ENCODE data around the gene FBLN7.

FBLN7 gene

DNA sequence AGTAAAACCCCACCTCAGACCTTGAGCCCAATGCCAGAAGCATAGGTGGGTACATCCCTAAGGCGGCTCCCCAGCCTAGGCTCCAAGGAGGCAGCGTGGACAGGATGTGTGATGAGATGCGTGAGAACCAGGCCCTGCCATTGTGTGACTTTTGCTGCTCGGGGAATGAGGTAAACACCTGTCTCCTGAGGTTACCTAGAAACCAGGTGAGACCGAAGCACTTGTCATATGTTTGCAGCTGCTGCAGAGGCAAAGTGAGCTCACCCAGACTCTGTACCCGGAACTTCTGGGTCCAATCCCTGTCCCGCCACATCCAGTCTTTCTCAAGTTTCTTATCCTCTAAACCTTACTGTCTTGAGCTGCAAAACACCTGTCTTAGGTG lies 3.4 kb downstream of the FBLN7 start:
- no peak for DNase-seq

DNA sequence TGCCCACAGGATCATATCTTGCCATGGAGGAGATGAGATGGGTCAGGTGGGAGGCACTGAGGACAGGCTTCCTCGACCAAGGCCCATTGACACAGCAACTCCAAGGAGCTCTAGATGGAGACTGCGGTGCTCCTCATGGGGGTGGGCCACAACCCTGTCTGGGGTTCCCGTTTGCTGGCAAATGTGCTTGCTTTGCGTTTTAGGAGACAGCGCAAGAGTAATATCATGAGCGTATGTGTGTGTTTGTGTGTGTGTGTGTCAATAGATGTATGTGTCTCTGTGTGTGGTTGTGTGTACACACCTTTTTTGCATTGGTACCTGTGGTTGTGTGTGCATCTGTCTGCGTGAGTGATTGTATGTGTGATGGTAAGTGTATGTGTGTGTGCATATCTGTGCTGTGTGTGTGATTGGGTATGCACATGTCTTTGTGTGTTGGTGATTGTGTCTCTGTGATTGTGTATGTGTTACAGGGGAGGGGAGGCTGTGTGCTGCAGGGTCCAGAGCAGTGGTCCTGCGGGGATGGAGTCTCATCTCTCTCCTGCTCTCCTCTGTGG lies 4.4 kb downstream of the FBLN7 start:
- DNase-seq, result no peak

DNA sequence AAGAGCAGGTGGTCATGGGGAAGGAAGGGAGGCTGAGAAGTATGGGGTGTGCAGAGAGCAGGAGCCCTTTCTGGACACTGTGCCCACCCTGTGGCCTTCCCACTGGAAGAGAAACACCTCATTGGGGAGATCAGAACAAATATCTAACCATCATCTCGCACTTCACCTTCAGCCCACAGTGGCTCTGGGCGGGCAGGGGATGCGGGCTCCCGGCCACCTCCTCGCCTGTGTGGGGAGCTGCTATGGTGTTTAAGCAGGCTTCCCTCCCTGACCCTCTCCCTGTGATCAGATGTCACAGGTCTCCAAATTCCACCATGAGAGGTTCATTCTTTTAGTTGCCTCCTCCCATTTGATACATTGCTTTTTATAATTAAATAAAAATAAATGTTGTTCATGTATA lies 5.0 kb downstream of the FBLN7 start:
- no peak for DNase-seq

DNA sequence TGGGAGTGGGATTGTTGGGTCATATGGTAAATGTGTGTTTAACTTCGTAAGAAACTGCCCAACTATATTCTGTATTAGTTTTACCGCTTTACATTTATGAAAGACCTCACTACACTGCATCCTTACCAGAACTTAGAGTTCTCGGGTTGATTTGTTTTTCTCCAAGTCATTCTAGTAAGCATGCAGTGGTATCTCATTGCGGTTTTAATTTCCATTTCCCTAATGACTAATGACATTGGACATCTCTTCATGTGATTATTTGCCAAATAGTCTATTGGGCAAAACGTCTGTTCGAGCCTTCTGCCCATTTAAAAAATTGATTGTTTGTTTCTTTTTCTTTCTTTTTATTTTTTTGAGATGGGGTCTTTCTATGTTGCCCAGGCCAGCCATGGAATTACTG lies 6.8 kb downstream of the FBLN7 start:
- DNase-seq, result no peak

DNA sequence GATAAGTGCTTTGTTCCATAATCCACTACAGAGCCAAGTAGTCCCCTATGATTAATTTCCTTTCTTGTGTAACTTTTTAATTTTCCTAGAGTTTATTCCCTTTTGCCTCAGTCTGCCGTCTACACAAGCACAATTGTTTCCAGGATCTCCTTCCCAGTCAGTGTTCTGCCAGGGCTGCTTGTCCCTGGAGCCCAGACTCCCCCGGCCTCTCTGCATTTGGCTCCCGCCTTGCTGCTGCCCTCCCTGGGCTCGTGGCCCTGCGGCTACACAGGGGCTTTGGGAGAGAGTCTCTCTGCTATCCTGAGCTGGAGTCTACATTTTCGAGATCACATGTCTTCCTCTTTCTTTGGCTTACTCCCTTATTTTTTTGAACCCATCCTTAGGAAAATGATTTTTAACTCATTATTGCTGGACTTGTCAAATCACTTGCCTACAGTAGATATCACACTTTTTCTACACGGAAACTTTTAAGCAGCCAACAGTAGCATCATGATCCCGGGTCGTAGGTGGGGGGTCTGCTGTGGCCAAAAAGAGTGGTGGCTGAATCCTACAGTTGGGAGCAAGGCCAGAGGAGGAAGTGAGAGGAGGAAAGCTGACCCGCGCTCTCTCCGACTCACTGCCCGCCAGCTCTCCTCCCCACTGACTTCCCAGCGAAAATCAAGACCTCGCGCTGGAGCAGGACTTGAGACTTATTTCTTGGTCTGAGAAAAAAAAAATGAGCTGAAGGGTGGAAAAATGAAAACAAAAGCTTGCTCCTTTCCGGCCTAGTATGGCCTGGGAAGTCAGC lies 9.4 kb downstream of the FBLN7 start:
- no peak for DNase-seq

DNA sequence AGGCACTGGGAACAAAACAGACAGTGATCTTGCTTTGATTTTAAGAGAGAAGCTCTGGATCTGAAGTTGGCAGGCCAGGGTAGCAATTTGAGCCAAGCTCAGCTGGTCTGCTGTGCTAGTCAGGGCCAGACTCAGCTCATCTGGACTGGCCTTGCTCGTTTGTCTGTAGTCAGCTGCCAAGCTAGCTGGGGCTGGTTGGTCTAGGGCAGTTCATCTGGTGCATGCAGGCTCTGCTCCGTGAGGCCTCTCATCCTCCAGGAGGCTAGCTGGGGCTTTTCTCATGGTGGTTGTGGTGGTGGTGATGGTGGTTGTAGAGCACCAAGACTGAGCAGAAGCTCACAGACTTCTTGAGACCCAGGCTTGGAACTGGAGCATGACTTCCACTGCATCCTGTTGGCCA lies 10.3 kb downstream of the FBLN7 start:
- DNase-seq, result no peak

DNA sequence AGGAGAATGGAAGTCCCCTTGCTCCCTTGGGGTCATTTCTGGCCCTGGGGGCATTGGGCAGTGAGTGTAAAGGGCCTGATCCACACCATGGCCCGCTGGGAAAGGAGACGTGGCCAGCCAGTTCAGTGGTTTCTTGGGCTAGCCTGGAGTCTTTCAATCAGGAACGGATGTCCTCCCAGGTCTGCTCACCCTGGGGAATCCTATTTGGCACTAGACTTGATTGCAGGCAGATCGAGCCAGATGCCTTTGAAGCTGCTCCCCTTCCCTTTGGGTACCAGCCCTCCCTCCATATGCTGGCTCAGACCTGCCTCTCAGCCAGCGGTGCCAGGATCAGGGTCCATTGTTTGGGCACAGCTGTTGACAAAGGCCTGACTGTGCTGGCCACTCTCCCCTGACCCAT lies 11.0 kb downstream of the FBLN7 start:
- no peak for DNase-seq

DNA sequence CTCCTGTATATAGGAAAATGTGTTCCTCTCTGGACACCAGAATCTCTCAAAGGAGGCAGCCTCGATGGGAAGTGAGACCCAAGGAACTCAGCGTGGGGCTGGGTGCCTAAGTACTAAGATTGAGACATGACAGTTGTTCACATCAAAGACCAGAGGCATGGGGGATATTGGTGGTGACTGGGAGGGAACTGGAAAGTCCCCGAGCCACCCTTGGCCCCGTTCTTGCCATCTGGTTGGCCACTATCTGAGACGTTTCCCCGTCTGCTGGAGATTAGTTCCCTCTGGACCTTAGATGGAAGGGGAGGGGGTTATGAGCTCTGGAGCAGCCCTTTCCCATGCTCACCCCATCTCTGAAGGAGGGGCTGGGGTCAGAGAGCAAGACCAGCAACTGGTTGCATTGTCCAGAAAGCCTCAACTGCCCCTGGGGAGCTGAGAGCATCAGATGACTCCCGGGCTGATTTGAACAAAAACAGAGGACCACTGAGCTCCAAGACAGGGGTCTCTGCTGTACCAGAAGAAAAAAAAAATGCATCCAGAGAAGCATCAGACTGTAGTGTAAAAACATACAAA lies 11.8 kb downstream of the FBLN7 start:
- no peak for DNase-seq

DNA sequence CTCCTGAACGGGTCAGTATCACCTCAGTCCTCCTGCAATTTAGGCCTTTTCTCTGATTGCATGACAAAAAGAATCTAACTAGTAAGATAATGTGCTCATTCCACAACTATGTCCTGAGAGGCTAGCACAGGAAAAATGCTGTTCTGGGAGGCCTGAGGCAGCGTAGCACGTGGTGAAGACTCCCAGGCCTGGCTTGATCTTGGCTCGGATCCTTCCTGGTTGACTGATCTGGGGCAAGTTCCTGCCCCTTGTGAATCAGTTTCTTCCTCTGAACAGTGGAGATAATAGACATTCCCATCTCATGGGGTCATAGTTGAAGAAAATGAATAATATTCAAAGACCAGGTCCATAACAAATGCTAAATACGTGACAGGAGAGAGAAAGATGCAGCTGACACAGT lies 12.3 kb downstream of the FBLN7 start:
- DNase-seq, result no peak

DNA sequence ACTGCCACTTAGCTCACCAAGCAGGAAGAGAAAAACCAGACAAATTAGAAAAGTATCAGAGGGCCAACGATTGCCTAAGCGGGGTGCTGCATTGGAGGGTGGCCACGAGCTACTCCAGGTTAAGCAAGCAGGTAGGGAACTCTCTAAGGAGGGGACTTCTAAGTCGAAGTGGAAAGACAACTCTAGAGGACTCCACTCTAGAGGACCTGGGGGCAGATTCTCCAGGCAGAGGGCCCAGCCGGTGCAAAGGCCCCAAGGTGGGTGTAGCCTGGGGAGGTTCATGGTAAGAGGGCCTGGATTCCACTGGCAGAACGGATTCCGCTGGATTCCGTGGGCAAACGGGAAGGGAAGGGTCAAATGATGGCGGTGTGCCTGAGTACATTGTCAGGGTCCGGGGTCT lies 12.7 kb downstream of the FBLN7 start:
- no peak for DNase-seq

DNA sequence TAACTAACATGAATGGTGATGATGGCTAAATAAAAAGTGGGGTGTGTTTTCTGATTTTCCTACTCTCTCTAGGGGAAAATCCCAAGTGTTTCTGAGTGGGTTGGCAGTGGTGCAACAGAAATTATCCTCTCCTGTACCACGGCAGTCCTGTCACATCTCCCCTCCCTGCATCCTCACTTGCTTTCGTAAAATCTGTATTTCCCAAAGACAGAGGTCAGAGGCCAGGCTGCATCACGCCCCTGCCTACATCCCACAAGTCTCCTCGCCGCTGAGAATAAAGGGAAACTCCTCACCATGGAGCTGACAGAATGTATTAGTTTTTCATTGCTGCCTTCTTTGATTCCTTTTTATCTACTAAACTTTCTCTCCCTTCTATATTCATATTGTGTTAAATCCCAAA lies 13.1 kb downstream of the FBLN7 start:
- DNase-seq, result no peak

DNA sequence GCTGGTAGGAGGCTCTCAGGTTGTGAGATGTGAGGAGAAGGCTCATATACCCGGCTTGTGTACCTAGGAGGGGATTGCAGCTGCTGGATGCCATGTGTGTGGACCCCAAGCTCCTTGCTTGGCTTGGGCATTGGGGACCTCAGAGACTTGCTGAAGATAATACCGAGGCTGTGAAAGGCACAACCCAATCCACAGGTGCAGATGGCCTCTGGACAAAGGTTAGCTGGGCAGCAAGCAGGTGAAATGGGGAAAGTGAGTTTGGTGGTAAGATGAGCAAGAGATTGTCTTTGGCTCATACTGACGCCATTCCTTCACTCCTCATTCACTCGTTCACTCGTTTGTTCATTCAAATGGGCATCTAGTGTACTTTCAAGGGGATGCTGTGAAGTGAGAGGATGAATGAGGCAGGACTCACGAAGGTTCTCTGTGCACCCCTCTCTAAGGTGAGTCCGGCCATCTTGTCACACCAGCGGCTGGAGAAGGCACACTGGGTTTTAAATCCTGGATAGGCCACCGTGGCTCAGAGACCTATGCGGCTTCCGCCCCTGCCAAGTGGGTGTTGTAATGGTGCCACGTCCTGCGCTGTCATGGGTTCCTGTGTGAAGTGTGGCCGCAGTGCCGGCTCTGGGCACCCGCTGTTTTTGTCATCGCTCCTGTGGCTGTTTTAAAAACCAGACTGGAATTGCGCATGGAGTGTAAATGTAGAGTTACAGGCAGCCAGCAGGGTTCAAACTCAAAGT lies 13.7 kb downstream of the FBLN7 start:
- DNase-seq, result no peak

DNA sequence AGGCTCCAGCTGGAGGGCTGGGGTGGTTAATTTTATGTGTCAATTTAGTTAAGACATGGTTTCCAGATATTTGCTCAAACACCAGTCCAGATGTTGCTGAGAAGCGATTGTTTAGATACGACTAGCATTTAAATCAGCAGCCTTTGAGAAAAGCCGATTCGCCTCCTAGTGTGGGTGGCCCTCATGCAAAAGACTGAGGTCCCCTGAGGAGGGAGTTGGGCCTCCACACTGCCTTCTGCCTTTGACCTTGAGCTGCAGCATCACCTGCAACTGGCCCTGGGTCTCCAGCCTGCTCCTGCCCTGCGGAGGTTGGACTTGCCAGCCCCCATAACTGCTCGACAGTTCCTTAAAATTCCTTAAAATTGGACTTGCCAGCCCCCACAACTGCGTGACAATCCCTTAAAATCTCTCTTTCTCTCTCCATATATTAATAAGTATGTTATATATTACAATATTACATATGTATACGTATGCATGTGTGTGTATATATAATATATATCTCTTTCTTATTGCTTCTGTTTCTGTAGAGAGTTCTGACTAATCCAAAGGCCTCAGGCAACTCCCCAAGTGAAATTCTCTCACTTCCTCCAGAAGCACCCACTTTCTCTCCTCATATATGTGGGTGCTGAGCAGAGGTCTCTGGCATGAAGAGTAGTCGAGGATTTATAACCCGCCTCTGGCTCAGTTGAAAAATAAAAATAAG lies 14.4 kb downstream of the FBLN7 start:
- DNase-seq, result no peak

DNA sequence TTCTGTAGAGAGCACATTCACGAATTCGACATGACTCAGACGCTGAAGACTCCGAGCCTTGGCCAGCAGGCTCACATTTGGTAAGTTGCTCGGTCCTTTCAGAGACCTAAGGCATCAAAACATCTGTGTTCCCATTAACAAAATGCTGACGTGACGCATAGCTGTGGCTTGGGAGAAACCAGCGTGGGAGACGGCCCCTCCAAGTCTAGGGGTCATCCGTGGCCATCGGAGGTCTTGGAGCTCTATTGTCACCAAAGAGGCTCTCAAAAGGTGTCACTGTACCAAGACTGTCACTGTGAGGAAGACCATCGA lies 14.9 kb downstream of the FBLN7 start:
- DNase-seq, result no peak

DNA sequence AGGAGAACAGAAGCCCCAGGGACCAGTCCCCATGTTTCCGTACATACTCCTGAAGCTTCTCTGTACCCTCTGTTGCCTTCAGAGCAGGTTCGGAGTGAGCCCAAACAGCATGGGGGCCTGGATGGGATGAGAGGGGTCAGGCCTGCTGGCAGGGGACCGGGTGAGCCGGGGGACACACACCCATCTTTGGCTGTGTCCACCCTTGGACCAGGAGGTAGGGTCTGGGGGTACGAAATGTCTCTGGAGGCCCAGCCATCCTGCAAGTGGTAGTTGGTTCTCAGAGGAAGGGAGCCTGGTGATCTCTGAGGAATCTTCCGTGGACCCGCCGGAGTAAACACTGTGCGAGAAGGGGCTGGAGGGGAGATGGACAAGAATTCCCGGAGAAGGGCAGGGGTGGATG lies 15.3 kb downstream of the FBLN7 start:
- no peak for DNase-seq

DNA sequence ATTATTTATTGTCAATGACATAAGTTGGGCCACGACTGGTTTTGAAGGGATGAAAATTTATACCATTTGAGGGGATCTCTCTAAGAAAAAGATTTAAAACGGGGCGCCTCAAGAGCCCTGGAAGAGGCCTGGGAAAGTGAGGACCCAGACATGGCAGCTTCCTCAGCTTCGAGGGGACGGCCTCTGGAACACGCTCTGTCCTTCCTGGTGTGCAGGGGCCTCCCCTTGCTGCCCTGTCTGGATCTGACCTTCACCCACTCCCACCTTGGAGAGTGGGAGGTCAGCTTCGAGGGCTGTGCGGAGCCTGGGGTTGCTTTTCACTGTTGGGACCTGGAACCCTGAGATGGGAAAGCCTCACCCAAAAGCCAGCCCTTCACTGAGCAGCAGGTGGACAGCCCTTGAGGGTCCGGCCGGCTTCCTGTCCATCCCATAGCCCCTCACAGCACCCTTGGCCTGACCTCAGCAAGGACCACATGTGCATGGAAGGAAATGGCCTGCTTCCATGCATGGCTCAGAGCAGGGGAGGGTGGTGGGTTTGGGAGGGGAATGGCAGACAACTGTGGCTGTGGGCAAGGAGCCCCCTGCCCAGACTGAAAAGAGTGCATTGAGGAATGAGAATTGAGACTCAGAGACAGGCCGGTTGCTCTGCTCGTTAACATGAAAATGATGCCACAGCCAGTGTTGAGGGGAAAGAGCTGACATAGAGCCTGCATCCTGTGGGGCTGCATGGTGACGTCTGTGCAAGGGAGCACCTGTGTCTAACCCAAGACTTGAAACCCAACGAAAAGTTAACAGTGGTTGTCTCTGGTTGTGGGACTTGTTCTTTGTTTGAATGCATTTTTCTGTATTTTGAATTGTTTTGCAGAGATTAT lies 16.3 kb downstream of the FBLN7 start:
- DNase-seq, result no peak

DNA sequence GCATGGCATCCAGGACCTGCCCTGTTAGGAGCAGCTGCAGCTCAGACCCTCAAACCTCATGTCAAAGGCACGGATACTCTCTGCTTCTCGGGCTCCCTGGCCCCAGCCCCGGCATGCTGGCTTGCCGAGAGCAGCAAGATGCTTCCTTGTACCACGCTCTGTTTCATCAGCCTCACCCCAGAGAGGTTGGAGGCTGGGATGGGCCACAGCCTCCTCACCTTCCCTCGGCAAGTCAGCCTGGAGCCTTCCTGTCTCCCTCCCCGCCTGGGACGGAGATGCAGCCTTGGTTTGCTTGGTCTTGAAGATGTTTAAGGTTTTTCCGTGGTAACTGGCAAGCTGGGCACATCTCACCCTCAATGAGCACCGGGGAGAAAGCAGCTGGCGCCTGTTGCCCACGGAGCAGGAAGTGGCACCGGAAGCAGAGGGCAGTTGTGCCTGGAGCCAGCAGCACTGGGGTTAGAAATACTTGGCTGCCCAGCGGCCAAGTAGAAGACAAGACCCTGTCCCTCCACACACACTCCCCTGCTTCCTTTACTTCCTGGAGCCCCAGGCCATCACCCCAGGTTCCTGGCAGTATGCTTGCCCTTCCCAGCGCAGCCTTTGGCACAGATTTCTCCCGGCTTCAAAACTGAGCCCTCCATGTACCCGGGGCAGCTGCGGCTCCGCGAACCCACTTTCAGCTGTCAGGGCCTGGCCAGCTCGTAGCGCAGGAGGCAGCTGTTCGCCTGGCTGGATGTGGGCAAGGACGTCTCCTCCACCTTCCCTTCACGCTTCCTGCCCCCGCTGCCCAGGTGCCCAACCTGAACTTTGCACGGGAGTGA lies 17.4 kb downstream of the FBLN7 start:
- DNase-seq, result peak; percentile 19

DNA sequence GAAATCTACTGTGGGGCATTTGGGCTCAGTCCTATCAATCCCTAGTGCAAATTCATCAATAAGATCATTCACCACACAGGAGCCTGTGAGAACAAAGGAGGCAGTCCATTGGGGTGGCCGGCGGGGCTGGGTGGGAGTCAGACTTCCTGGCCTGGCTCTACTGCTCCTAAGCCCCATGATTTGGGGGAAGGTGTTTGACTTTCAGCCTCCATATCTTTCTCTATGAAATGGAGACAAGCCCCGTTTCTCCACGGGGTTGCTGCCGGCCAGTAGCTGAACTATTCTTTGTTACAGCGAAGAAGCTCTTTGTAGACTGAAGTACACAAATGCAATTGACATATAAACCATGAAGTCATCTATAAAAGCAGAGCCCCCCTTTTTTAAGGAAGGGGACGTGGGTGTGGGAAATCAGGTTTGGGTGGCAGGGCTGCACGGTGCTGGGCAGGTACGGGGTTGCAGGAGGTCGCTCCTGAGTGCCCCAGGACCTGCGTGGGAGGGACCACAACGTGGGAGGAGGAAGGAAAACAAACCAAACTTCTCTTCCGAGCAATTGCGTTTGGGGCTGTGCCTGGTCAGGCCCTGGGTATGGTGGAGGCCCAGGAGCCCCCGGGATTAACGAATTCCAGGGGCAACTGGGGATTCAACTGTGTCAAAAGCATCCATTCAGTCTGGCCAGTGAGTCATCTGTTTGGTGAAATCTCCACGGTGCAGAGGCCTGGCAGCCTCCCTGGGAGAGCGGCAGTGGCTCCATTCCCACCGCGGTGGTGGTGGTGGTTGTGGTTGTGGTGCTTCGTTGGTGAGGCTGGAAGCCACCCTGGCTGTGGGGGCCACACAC lies 18.2 kb downstream of the FBLN7 start:
- no peak for DNase-seq

DNA sequence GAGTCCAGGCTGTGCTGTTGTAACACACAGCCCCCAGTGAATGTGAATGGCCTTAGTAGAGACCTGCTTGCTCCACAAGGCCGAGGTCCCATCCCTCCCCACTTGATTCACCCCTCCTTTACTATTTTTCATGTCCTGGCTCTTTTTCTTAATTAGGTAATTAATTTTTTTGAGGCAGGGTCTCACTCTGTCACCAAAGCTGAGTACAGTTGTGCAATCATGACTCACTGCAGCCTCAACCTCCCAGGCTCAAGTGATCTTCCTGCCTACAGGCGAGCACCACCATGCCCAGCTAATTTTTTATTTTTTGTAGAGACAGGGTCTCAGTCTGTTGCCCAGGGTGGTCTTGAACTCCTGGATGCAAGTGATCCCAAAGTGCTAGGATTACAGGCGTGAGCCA lies 19.3 kb downstream of the FBLN7 start:
- DNase-seq, result no peak

DNA sequence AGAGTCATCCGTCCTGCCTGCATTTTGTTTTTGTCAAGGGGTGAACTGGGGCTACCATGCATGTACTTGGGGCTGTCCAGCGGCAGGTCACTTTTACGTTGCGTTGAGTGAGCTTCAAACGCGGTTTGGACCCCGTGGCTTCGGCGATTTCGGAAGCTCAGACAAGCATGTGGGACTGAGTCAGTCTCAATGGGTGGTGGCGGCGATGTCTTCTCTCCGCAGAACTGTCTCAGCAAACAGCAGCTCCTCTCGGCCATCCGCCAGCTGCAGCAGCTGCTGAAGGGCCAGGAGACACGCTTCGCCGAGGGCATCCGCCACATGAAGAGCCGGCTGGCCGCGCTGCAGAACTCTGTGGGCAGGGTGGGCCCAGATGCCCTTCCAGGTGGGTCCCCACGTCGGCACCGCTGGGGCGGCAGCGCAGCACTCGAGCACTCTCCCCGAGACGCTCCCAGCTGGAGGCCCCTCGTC lies 21.3 kb downstream of the FBLN7 start:
- no peak for DNase-seq
